Measurements from ENCODE around the gene TMIGD3. TPM values are rescaled to one million over a fixed set of nuclear protein-coding genes. Genes with fewer than 3 reads are reported as not detected.

Gene TMIGD3
- total RNA-seq, 3 donors from 2014 or later = not detected

GRCh38 chr1:111515291-111516004, 12.0 kb upstream of the TMIGD3 start:
- peak; percentile 20 for DNase-seq
- H3K9me3 Mint-ChIP-seq = no peaks in the 10 kb centered on the region
- no peaks in the 10 kb centered on the region for H3K36me3 Mint-ChIP-seq (ENCODE audit: insufficient read depth)
- peaks cover 40% of the 10 kb centered on the region for H3K4me1 Mint-ChIP-seq (ENCODE audit: low read depth)
- H3K4me3 Mint-ChIP-seq = peak overlapping the region; percentile 50
- ATAC-seq = peak; percentile 36 to 59
- H3K27me3 Mint-ChIP-seq (ENCODE audit: low read depth) = no peaks in the 10 kb centered on the region

- no peak for ATAC-seq
- H3K4me1 Mint-ChIP-seq (ENCODE audit: low read depth) = peaks cover 46% of the 10 kb centered on the region
These were observed 10.1 kb upstream of the TMIGD3 start for GRCh38 chr1:111513410-111514020.

GRCh38 chr1:111512931-111513330, 9.5 kb upstream of the TMIGD3 start:
- DNase-seq = no peak
- Mint-ChIP-seq H3K4me1 (ENCODE audit: low read depth) (peaks cover 50% of the 10 kb centered on the region), H3K4me3 (no peak overlapping the region), H3K9me3 (no peaks in the 10 kb centered on the region), H3K27me3 (ENCODE audit: low read depth) (no peaks in the 10 kb centered on the region), H3K36me3 (ENCODE audit: insufficient read depth) (no peaks in the 10 kb centered on the region)
- no peak for ATAC-seq

More at GRCh38 chr1:111513410-111514020, 10.1 kb upstream of the TMIGD3 start:
- Mint-ChIP-seq H3K4me3 (no peak overlapping the region), H3K27me3 (ENCODE audit: low read depth) (no peaks in the 10 kb centered on the region), H3K36me3 (ENCODE audit: insufficient read depth) (no peaks in the 10 kb centered on the region), H3K9me3 (no peaks in the 10 kb centered on the region)
- no peak for DNase-seq

GRCh38 chr1:111512132-111512889, 8.9 kb upstream of the TMIGD3 start:
- Mint-ChIP-seq H3K4me1 (ENCODE audit: low read depth) (peaks cover 50% of the 10 kb centered on the region), H3K27me3 (ENCODE audit: low read depth) (no peaks in the 10 kb centered on the region), H3K4me3 (no peak overlapping the region), H3K36me3 (ENCODE audit: insufficient read depth) (no peaks in the 10 kb centered on the region), H3K9me3 (no peaks in the 10 kb centered on the region)
- no peak for ATAC-seq
- no peak for DNase-seq

- Mint-ChIP-seq H3K9me3 (no peaks in the 10 kb centered on the region), H3K27me3 (ENCODE audit: low read depth) (no peaks in the 10 kb centered on the region), H3K36me3 (ENCODE audit: insufficient read depth) (no peaks in the 10 kb centered on the region), H3K4me1 (ENCODE audit: low read depth) (peaks cover 46% of the 10 kb centered on the region), H3K4me3 (no peak overlapping the region)
- DNase-seq = no peak
- no peak for ATAC-seq
These were observed 7.9 kb upstream of the TMIGD3 start for GRCh38 chr1:111511370-111511769.

- ATAC-seq (no peak), DNase-seq (no peak)
- Mint-ChIP-seq H3K36me3 (ENCODE audit: insufficient read depth) (no peaks in the 10 kb centered on the region), H3K27me3 (ENCODE audit: low read depth) (no peaks in the 10 kb centered on the region), H3K9me3 (no peaks in the 10 kb centered on the region), H3K4me1 (ENCODE audit: low read depth) (peaks cover 48% of the 10 kb centered on the region), H3K4me3 (no peak overlapping the region)
These were observed 6.6 kb upstream of the TMIGD3 start for GRCh38 chr1:111509997-111510375.

GRCh38 chr1:111507411-111508201, 4.2 kb upstream of the TMIGD3 start:
- Mint-ChIP-seq H3K27me3 (ENCODE audit: low read depth) (no peaks in the 10 kb centered on the region), H3K4me1 (ENCODE audit: low read depth) (peaks cover 66% of the 10 kb centered on the region), H3K9me3 (no peaks in the 10 kb centered on the region), H3K36me3 (ENCODE audit: insufficient read depth) (no peaks in the 10 kb centered on the region), H3K4me3 (peak overlapping the region; percentile 69)
- DNase-seq = peak; percentile 57
- ATAC-seq = peak; percentile 68 to 69

GRCh38 chr1:111506561-111506960, 3.1 kb upstream of the TMIGD3 start:
- H3K4me3 Mint-ChIP-seq = no peak overlapping the region
- DNase-seq = no peak

GRCh38 chr1:111505641-111506119, 2.2 kb upstream of the TMIGD3 start:
- peaks cover 75% of the 10 kb centered on the region for H3K4me1 Mint-ChIP-seq (ENCODE audit: low read depth)
- no peaks in the 10 kb centered on the region for H3K36me3 Mint-ChIP-seq (ENCODE audit: insufficient read depth)
- ATAC-seq = peak; percentile 24 to 49
- H3K9me3 Mint-ChIP-seq = no peaks in the 10 kb centered on the region
- no peak for DNase-seq
- no peaks in the 10 kb centered on the region for H3K27me3 Mint-ChIP-seq (ENCODE audit: low read depth)
- no peak overlapping the region for H3K4me3 Mint-ChIP-seq

More at GRCh38 chr1:111506561-111506960, 3.1 kb upstream of the TMIGD3 start:
- H3K27me3 Mint-ChIP-seq (ENCODE audit: low read depth) = no peaks in the 10 kb centered on the region
- H3K4me1 Mint-ChIP-seq (ENCODE audit: low read depth) = peaks cover 68% of the 10 kb centered on the region
- H3K36me3 Mint-ChIP-seq (ENCODE audit: insufficient read depth) = no peaks in the 10 kb centered on the region
- ATAC-seq = no peak
- no peaks in the 10 kb centered on the region for H3K9me3 Mint-ChIP-seq

- H3K4me1 Mint-ChIP-seq (ENCODE audit: low read depth) = peaks cover 68% of the 10 kb centered on the region
- DNase-seq = no peak
- H3K9me3 Mint-ChIP-seq = no peaks in the 10 kb centered on the region
- H3K36me3 Mint-ChIP-seq (ENCODE audit: insufficient read depth) = no peaks in the 10 kb centered on the region
- H3K4me3 Mint-ChIP-seq = no peak overlapping the region
- no peak for ATAC-seq
- no peaks in the 10 kb centered on the region for H3K27me3 Mint-ChIP-seq (ENCODE audit: low read depth)
These were observed 664 bp upstream of the TMIGD3 start for GRCh38 chr1:111504097-111504496.

GRCh38 chr1:111501645-111502044, 1.8 kb downstream of the TMIGD3 start:
- peaks cover 3% of the 10 kb centered on the region for H3K9me3 Mint-ChIP-seq
- H3K4me1 Mint-ChIP-seq (ENCODE audit: low read depth) = peaks cover 61% of the 10 kb centered on the region
- H3K4me3 Mint-ChIP-seq = no peak overlapping the region
- H3K36me3 Mint-ChIP-seq (ENCODE audit: insufficient read depth) = no peaks in the 10 kb centered on the region
- DNase-seq = no peak
- ATAC-seq = no peak
- no peaks in the 10 kb centered on the region for H3K27me3 Mint-ChIP-seq (ENCODE audit: low read depth)

GRCh38 chr1:111499026-111499785, 4.2 kb downstream of the TMIGD3 start:
- no peaks in the 10 kb centered on the region for H3K27me3 Mint-ChIP-seq (ENCODE audit: low read depth)
- H3K4me1 Mint-ChIP-seq (ENCODE audit: low read depth) = peaks cover 41% of the 10 kb centered on the region
- DNase-seq (no peak), ATAC-seq (no peak)
- peaks cover 13% of the 10 kb centered on the region for H3K9me3 Mint-ChIP-seq
- H3K36me3 Mint-ChIP-seq (ENCODE audit: insufficient read depth) = no peaks in the 10 kb centered on the region
- no peak overlapping the region for H3K4me3 Mint-ChIP-seq

GRCh38 chr1:111497592-111497991, 5.8 kb downstream of the TMIGD3 start:
- Mint-ChIP-seq H3K4me3 (no peak overlapping the region), H3K27me3 (ENCODE audit: low read depth) (no peaks in the 10 kb centered on the region), H3K4me1 (ENCODE audit: low read depth) (peaks cover 24% of the 10 kb centered on the region), H3K9me3 (peaks cover 13% of the 10 kb centered on the region), H3K36me3 (ENCODE audit: insufficient read depth) (no peaks in the 10 kb centered on the region)
- no peak for ATAC-seq
- no peak for DNase-seq

Data from activated T-cell treated with anti-CD3 and anti-CD28 coated beads, Interleukin-2, amount 50 U/mL, for 4 hours (primary cell).